Glutamatergic neuron (in vitro differentiated cells): ENCODE measurements around the gene FSTL3. TPM values are rescaled to one million over a fixed set of nuclear protein-coding genes. Genes with fewer than 3 reads are reported as not detected.

ENCODE experiments used
- DNase-seq: peaks from one replicate; pipeline ENCODE4 v3.0.0; 2022
- H3K27ac Mint-ChIP-seq: one replicate; pipeline ENCODE4 v1.8.0; 2020; ENCODE audit warnings: mild to moderate bottlenecking, mixed read lengths, inconsistent platforms; ENCODE audit not compliant: unreplicated experiment
- H3K27me3 Mint-ChIP-seq: one replicate; pipeline ENCODE4 v1.8.0; 2020; ENCODE audit warnings: mild to moderate bottlenecking, moderate library complexity, mixed read lengths, inconsistent platforms; ENCODE audit not compliant: unreplicated experiment
- H3K36me3 Mint-ChIP-seq: one replicate; pipeline ENCODE4 v1.8.0; 2020; ENCODE audit warnings: mild to moderate bottlenecking, mixed read lengths, inconsistent platforms; ENCODE audit not compliant: unreplicated experiment
- H3K4me1 Mint-ChIP-seq: one replicate; pipeline ENCODE4 v1.8.0; 2020; ENCODE audit warnings: mild to moderate bottlenecking, low read depth, mixed read lengths, inconsistent platforms; ENCODE audit not compliant: unreplicated experiment
- H3K4me3 Mint-ChIP-seq: one replicate; pipeline ENCODE4 v1.8.0; 2020; ENCODE audit warnings: mild to moderate bottlenecking, mixed read lengths, inconsistent platforms; ENCODE audit not compliant: unreplicated experiment
- H3K9me3 Mint-ChIP-seq: one replicate; pipeline ENCODE4 v1.8.0; 2020; ENCODE audit warnings: mild to moderate bottlenecking, moderate library complexity, mixed read lengths, inconsistent platforms; ENCODE audit not compliant: unreplicated experiment
- total RNA-seq: library from RNA; stranded (reverse); fragmentation: NEBNext Ultra II Directional; extraction: Animal tissue kit (Norgen Biotek cat#: 25700); gene quantifications from one replicate; pipeline ENCODE4 v1.2.1, GENCODE V29; 2021; ENCODE audit not compliant: unreplicated experiment
- TF ChIP-seq, protein P1 (sequence below): fragments of 200-600 bp; sonication (generic); IDR thresholded peaks from one replicate; pipeline ENCODE4 v1.5.0; 2021; ENCODE audit not compliant: partially characterized antibody, unreplicated experiment

Gene FSTL3
- total RNA-seq, 1 donor from 2014 or later: 10.7 TPM

DNA sequence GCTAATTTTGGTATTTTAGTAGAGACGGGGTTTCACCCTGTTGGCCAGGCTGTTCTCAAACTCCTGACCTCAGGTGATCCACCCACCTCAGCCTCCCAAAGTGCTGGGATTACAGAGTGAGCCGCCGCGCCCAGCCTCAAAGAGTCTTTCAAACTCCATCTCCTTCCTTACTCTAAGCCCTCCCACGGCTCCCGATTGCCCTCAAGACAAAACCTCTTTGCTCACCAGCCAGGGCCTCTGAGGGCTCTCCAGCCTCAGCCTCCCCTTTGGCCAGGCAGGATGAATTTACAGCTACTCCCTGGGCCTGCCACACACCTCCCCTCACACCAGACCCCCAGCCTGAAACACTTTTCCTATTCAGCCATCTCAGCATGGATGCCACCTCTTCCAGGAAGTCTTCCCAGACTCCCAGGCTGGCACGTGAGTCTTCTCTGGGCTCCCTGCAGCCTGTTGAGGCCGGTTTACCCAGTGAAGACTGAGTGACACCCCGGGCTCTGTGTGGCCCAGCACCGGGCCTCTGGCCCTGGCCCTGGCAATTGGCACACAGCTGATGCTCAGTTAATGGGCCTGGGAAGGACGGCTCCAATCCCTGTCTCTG is 11.5 kb downstream of the FSTL3 start:
- no peak overlapping the region for H3K4me3 Mint-ChIP-seq
- no peaks in the 10 kb centered on the region for H3K4me1 Mint-ChIP-seq
- TF ChIP-seq, protein P1, sequence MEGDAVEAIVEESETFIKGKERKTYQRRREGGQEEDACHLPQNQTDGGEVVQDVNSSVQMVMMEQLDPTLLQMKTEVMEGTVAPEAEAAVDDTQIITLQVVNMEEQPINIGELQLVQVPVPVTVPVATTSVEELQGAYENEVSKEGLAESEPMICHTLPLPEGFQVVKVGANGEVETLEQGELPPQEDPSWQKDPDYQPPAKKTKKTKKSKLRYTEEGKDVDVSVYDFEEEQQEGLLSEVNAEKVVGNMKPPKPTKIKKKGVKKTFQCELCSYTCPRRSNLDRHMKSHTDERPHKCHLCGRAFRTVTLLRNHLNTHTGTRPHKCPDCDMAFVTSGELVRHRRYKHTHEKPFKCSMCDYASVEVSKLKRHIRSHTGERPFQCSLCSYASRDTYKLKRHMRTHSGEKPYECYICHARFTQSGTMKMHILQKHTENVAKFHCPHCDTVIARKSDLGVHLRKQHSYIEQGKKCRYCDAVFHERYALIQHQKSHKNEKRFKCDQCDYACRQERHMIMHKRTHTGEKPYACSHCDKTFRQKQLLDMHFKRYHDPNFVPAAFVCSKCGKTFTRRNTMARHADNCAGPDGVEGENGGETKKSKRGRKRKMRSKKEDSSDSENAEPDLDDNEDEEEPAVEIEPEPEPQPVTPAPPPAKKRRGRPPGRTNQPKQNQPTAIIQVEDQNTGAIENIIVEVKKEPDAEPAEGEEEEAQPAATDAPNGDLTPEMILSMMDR: no peak
- H3K36me3 Mint-ChIP-seq: no peaks in the 10 kb centered on the region
- no peak overlapping the region for H3K27ac Mint-ChIP-seq
- H3K9me3 Mint-ChIP-seq: peaks cover 7% of the 10 kb centered on the region
- no peak for DNase-seq
- H3K27me3 Mint-ChIP-seq: peaks cover 1% of the 10 kb centered on the region

DNA sequence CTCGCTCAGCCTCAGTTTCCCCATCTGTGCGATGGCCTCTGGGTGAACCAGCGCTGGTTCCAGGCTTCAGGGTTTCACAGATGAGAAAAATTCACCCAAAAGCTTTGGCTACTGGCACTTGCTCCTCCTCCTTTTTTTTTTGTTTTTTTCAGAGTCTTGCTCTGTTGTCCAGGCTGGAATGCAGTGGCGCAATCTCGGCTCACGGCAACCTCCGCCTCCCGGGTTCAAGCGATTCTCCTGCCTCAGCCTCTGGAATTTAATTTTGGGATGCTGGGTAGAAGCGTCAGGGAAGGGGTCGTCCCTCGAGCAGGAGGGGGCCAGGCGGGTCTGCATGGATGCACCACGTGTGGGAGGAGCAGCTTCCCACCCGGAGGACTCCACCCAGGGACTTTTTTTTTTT is 12.0 kb downstream of the FSTL3 start:
- no peak overlapping the region for H3K4me3 Mint-ChIP-seq
- DNase-seq: no peak
- H3K4me1 Mint-ChIP-seq: no peaks in the 10 kb centered on the region
- peaks cover 1% of the 10 kb centered on the region for H3K27me3 Mint-ChIP-seq
- TF ChIP-seq, protein P1: no peak
- no peak overlapping the region for H3K27ac Mint-ChIP-seq
- H3K9me3 Mint-ChIP-seq: peaks cover 7% of the 10 kb centered on the region
- no peaks in the 10 kb centered on the region for H3K36me3 Mint-ChIP-seq

DNA sequence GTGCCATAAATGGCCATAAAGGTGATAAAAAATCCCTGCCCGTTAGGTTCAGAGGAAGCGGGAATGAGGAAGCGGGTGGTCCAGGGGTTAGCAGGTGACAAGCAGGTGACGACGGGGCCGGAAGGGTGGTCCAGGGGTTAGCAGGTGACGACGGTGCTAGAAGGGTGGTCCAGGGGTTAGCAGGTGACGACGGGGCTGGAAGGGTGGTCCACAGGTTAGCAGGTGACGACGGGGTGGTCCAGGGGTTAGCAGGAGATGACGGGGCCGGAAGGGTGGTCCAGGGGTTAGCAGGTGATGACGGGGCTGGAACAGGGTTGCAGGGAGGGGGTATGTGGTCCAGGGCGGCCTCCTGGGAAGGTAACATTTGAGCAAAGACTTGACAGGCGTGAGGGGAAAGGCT is 12.8 kb downstream of the FSTL3 start:
- no peak overlapping the region for H3K4me3 Mint-ChIP-seq
- TF ChIP-seq, protein P1: no peak
- H3K9me3 Mint-ChIP-seq: peaks cover 7% of the 10 kb centered on the region
- H3K36me3 Mint-ChIP-seq: no peaks in the 10 kb centered on the region
- peak overlapping the region; percentile 38 for H3K27ac Mint-ChIP-seq
- DNase-seq: no peak
- H3K4me1 Mint-ChIP-seq: no peaks in the 10 kb centered on the region
- peaks cover 1% of the 10 kb centered on the region for H3K27me3 Mint-ChIP-seq

DNA sequence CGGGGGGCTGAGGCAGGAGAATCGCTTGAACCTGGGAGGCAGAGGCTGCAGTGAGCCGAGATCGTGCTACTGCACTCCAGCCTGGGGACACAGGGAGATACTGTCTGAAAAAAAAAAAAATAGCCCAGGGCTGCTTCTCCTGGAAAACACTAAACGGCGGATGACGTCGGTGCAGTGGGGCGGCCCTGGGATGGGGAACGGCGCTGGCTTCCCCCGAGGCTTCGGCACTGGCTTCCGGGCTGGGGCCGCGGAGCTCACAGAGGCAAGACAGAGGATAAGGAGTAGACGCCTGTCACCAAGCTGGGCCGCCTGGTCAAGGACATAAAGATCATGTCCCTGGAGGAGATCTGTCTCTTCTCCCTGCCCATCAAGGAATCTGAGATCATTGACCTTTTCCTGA is 14.0 kb downstream of the FSTL3 start:
- no peaks in the 10 kb centered on the region for H3K4me1 Mint-ChIP-seq
- DNase-seq: no peak

More for the DNA sequence above, 14.0 kb downstream of the FSTL3 start:
- H3K9me3 Mint-ChIP-seq: peaks cover 7% of the 10 kb centered on the region
- peaks cover 1% of the 10 kb centered on the region for H3K27me3 Mint-ChIP-seq
- TF ChIP-seq, protein P1: no peak
- no peak overlapping the region for H3K27ac Mint-ChIP-seq
- no peak overlapping the region for H3K4me3 Mint-ChIP-seq
- no peaks in the 10 kb centered on the region for H3K36me3 Mint-ChIP-seq
